Neuronal stem cell (in vitro differentiated cells): ENCODE data around the gene SKIDA1.

ENCODE experiments used
- DNase-seq: peaks from one replicate; pipeline ENCODE4 v3.0.0-alpha.2; 2013; ENCODE audit warnings: low spot score
- H2AFZ ChIP-seq: one replicate; pipeline ENCODE4 v1.6.1; 2013; ENCODE audit warnings: mild to moderate bottlenecking, low read length, inconsistent platforms
- H2AK5ac ChIP-seq: 2 replicates; pipeline ENCODE4 v1.6.1; 2013; ENCODE audit warnings: low read depth, mild to moderate bottlenecking, inconsistent platforms, low read length, moderate library complexity, mixed read lengths
- H2BK120ac ChIP-seq: 2 replicates; pipeline ENCODE4 v1.6.1; 2013; ENCODE audit warnings: low read depth, mild to moderate bottlenecking, inconsistent platforms, low read length, moderate library complexity, mixed read lengths
- H2BK12ac ChIP-seq: one replicate; pipeline ENCODE4 v1.6.1; 2013; ENCODE audit warnings: low read length, inconsistent platforms
- H2BK15ac ChIP-seq: 2 replicates; pipeline ENCODE4 v1.6.1; 2013; ENCODE audit warnings: mild to moderate bottlenecking, low read length, inconsistent platforms, mixed read lengths
- H2BK5ac ChIP-seq: one replicate; pipeline ENCODE4 v1.6.1; 2013; ENCODE audit warnings: inconsistent platforms, mild to moderate bottlenecking, low read length, moderate library complexity
- H3K14ac ChIP-seq: one replicate; pipeline ENCODE4 v1.6.1; 2013; ENCODE audit warnings: low read length, inconsistent platforms
- H3K18ac ChIP-seq: 2 replicates; pipeline ENCODE4 v1.6.1; 2013; ENCODE audit warnings: low read length, inconsistent platforms
- H3K23ac ChIP-seq: 2 replicates; pipeline ENCODE4 v1.6.1; 2013; ENCODE audit warnings: low read depth, mild to moderate bottlenecking, mixed read lengths, low read length, inconsistent platforms; ENCODE audit not compliant: poor library complexity
- H3K27ac ChIP-seq: replicated peaks from 3 replicates; pipeline ENCODE4 v1.5.1; 2013; ENCODE audit warnings: low read length, inconsistent platforms
- H3K27me3 ChIP-seq, 3 experiments: 2 replicates each; pipeline ENCODE4 v1.6.1; 2013; ENCODE audit warnings: low read length in 3 of 3, mild to moderate bottlenecking in 2 of 3, inconsistent platforms in 1 of 3, low read depth in 1 of 3, mixed read lengths in 1 of 3, moderate library complexity in 1 of 3; ENCODE audit not compliant: control insufficient read depth in 3 of 3, insufficient read depth in 3 of 3
- H3K36me3 ChIP-seq, 2 donors: replicated peaks in 1 of 2; 2 replicates each; pipeline ENCODE4 v1.6.1; 2013; ENCODE audit warnings: low read length in 2 of 2; ENCODE audit not compliant: control insufficient read depth in 2 of 2, insufficient read depth in 2 of 2
- H3K4ac ChIP-seq: 2 replicates; pipeline ENCODE4 v1.6.1; 2013; ENCODE audit warnings: inconsistent platforms, mild to moderate bottlenecking, low read length, moderate library complexity
- H3K4me1 ChIP-seq, 2 donors: 1 replicate in 1 of 2; 2 replicates in 1 of 2; pipeline ENCODE4 v1.6.1; 2013; ENCODE audit warnings: low read length in 2 of 2, low read depth in 1 of 2; ENCODE audit not compliant: control insufficient read depth in 2 of 2, insufficient read depth in 1 of 2
- H3K4me2 ChIP-seq: one replicate; pipeline ENCODE4 v1.6.1; 2013; ENCODE audit warnings: mild to moderate bottlenecking, low read length, inconsistent platforms; ENCODE audit not compliant: insufficient read depth, poor library complexity, severe bottlenecking
- H3K4me3 ChIP-seq, 2 donors: 2 replicates each; pipeline ENCODE4 v1.5.1; 2013; ENCODE audit warnings: low read length in 2 of 2, mild to moderate bottlenecking in 2 of 2, inconsistent platforms in 1 of 2, moderate library complexity in 1 of 2
- H3K79me1 ChIP-seq: one replicate; pipeline ENCODE4 v1.6.1; 2013; ENCODE audit warnings: low read depth, mild to moderate bottlenecking, inconsistent platforms, low read length, moderate library complexity
- H3K9ac ChIP-seq: one replicate; pipeline ENCODE4 v1.6.1; 2013; ENCODE audit warnings: mild to moderate bottlenecking, low read depth, low read length, inconsistent platforms; ENCODE audit not compliant: poor library complexity
- H3K9me3 ChIP-seq, 2 donors: replicated peaks in 1 of 2; 2 replicates each; pipeline versions ENCODE3 to v1.6.1; 2013; ENCODE audit warnings: low read length in 2 of 2, mild to moderate bottlenecking in 2 of 2, inconsistent platforms in 1 of 2, low read depth in 1 of 2, mixed read lengths in 1 of 2, moderate library complexity in 1 of 2; ENCODE audit not compliant: control insufficient read depth in 2 of 2, insufficient read depth in 1 of 2
- H4K8ac ChIP-seq: one replicate; pipeline ENCODE4 v1.6.1; 2013; ENCODE audit warnings: low read depth, mild to moderate bottlenecking, inconsistent platforms, low read length, moderate library complexity
- H4K91ac ChIP-seq: one replicate; pipeline ENCODE4 v1.6.1; 2013; ENCODE audit warnings: low read length, low read depth, mild to moderate bottlenecking, inconsistent platforms; ENCODE audit not compliant: poor library complexity
- WGBS, 2 donors: extraction: QIAGEN DNeasy Blood & Tissue Kit; methylation state at CpG; one replicate each; pipeline ENCODE4 v1.1.7; 2013; ENCODE audit warnings: missing lambda C conversion rate in 2 of 2, mixed read lengths in 1 of 2; ENCODE audit not compliant: insufficient read length in 2 of 2, insufficient replicate concordance in 1 of 2; ENCODE audit errors: extremely low coverage in 2 of 2; 5-methylcytosine and 5-hydroxymethylcytosine counted together

The SKIDA1 gene

GRCh38 chr10:21490711-21491105 is 34.8 kb downstream of the SKIDA1 start:
- no CpG with 5 or more reads among the region's 2 CpGs for WGBS, 2 donors
- Histone ChIP-seq H2AK5ac (no peak overlapping the region), H3K27me3 (no peaks in the 10 kb centered on the region), H3K4me3 (no peak overlapping the region), H3K4me2 (no peak overlapping the region), H4K91ac (no peak overlapping the region), H2BK12ac (no peak overlapping the region), H2BK5ac (no peak overlapping the region), H3K9me3 (no peaks in the 10 kb centered on the region), H4K8ac (no peak overlapping the region), H3K18ac (no peak overlapping the region), H3K23ac (no peak overlapping the region), H3K36me3 (no peaks in the 10 kb centered on the region), H3K14ac (no peak overlapping the region), H3K9ac (no peak overlapping the region), H2BK120ac (no peak overlapping the region), H3K4me1 (peaks cover 6 to 10% of the 10 kb centered on the region in 2 donors), H3K27ac (no peak overlapping the region), H3K79me1 (peaks cover 3% of the 10 kb centered on the region), H3K4ac (no peak overlapping the region), H2BK15ac (no peak overlapping the region), H2AFZ (no peak overlapping the region)
- no peak for DNase-seq

DNA sequence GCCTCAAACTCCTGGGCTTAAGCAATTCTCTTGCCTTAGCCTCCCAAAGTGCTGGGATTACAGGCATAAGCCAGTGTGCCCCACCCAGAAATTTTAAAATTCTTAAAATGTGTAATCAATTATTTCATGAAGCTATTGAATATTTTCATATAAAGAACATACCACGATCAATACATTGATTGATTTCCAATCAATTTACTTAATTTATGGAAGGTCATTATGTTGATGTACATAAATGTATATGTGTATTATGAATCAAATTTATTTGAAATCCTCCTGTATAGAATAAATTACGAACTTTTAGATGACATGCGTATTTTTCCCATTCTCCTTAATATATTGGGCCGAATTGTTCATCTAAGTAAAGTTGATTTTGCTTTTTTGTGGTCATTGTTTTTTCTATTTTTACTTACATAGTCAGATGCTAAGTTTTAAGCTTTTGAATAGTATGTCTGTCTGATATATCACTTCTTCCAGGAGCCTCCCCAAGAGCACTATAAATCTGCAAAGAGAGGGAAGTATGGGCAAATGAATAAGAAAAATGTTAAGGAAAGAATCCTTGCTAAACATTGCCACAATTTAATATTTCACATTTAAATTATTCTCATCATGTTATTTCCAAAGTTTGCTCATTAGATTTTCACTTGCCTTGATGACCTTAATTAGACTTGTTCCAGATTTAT is 35.3 kb downstream of the SKIDA1 start:
- H2AK5ac ChIP-seq: no peak overlapping the region
- no CpG with 5 or more reads among the region's 4 CpGs for WGBS, 2 donors

GRCh38 chr10:21488957-21489446 is 36.5 kb downstream of the SKIDA1 start:
- H3K4me1 ChIP-seq: peaks cover 3 to 6% of the 10 kb centered on the region in 2 donors
- H4K8ac ChIP-seq: no peak overlapping the region
- no peak overlapping the region for H2BK120ac ChIP-seq
- no peak overlapping the region for H3K4me2 ChIP-seq
- no peak overlapping the region for H3K23ac ChIP-seq
- no peak overlapping the region for H3K9ac ChIP-seq
- H2AFZ ChIP-seq: peak overlapping the region; percentile 25
- H3K18ac ChIP-seq: no peak overlapping the region
- no peak overlapping the region for H3K14ac ChIP-seq
- no peak overlapping the region for H2AK5ac ChIP-seq
- no peak overlapping the region for H2BK5ac ChIP-seq
- no peaks in the 10 kb centered on the region for H3K36me3 ChIP-seq
- H4K91ac ChIP-seq: no peak overlapping the region
- no peak overlapping the region for H3K4ac ChIP-seq
- H2BK15ac ChIP-seq: no peak overlapping the region
- no peak overlapping the region for H2BK12ac ChIP-seq
- no peak overlapping the region for H3K4me3 ChIP-seq
- no peaks in the 10 kb centered on the region for H3K79me1 ChIP-seq
- no peak overlapping the region for H3K27ac ChIP-seq
- H3K9me3 ChIP-seq: no peaks in the 10 kb centered on the region
- DNase-seq: no peak
- no peaks in the 10 kb centered on the region for H3K27me3 ChIP-seq
- no CpG with 5 or more reads among the region's 5 CpGs for WGBS, 2 donors

More for the DNA sequence above, 35.3 kb downstream of the SKIDA1 start:
- Histone ChIP-seq H3K18ac (no peak overlapping the region), H2BK12ac (no peak overlapping the region), H2BK5ac (no peak overlapping the region), H3K4me1 (peaks cover 6 to 10% of the 10 kb centered on the region in 2 donors), H3K36me3 (no peaks in the 10 kb centered on the region), H3K14ac (no peak overlapping the region), H3K27ac (no peak overlapping the region), H2BK15ac (no peak overlapping the region), H3K27me3 (no peaks in the 10 kb centered on the region), H3K4me3 (no peak overlapping the region), H3K23ac (no peak overlapping the region), H3K4ac (no peak overlapping the region), H3K4me2 (no peak overlapping the region), H4K8ac (no peak overlapping the region), H3K9ac (no peak overlapping the region), H3K9me3 (no peaks in the 10 kb centered on the region), H3K79me1 (no peaks in the 10 kb centered on the region), H2AFZ (no peak overlapping the region), H2BK120ac (no peak overlapping the region), H4K91ac (no peak overlapping the region)
- no peak for DNase-seq

DNA sequence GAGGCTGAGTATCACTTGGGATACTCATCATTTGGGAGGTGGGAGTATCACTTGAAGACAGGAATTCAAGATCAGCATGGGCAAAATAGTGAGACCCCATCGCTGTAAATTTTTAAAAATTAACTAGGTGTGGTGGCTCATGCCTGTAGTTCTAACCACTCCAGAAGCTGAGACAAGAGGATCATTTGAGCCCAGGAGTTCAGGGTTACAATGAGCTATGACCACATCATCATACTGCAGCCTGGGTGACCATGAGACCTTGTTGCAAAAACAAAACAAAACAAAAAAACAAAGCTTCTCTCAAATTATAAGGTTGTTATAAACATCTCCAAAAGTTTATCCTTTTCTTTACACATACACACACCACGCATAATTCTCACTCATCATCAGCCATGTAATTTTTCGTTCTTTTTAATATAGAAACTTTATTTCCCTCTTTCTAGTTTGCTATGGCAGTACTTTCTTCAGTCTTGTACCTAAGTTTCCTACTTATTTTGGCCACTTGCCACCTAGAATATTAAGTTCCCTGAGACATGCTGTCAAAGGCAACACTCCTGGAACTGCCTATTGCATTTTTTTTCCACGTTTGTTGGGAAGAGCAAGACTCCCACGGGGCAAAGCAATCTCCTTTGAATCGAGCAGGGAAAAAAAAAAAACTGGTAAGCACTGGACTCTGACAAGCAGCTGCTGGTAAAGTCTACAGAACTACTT is 37.1 kb downstream of the SKIDA1 start:
- Histone ChIP-seq H3K4me3 (no peak overlapping the region), H2BK5ac (no peak overlapping the region), H3K36me3 (no peaks in the 10 kb centered on the region), H3K4me1 (peaks cover 3 to 5% of the 10 kb centered on the region in 2 donors), H3K9me3 (no peaks in the 10 kb centered on the region), H3K9ac (no peak overlapping the region), H3K4me2 (no peak overlapping the region), H4K8ac (no peak overlapping the region), H3K18ac (no peak overlapping the region), H4K91ac (no peak overlapping the region), H3K79me1 (no peaks in the 10 kb centered on the region), H3K4ac (no peak overlapping the region), H2AK5ac (no peak overlapping the region), H2BK15ac (no peak overlapping the region), H3K14ac (no peak overlapping the region), H2BK120ac (no peak overlapping the region), H3K23ac (no peak overlapping the region), H2BK12ac (no peak overlapping the region), H3K27me3 (no peaks in the 10 kb centered on the region), H3K27ac (no peak overlapping the region), H2AFZ (peak overlapping the region; percentile 25)
- DNase-seq: no peak
- 100% methylated on average over 2 of the region's 6 CpGs for WGBS, 2 donors
